HG02884 (cell line): ENCODE data around the gene TMEM62.
"Not testable (repeated sequence)": the region's sequence is repeated elsewhere in the genome, so short reads cannot be mapped to it uniquely, and the experiment has no call there.

Experiments used
- ATAC-seq: cut with Tn5 transposase; IDR thresholded peaks from one replicate; pipeline ENCODE4 v1.9.1; 2021; ENCODE audit warnings: mild to moderate bottlenecking, moderate library complexity; ENCODE audit not compliant: unreplicated experiment

TMEM62 gene

DNA sequence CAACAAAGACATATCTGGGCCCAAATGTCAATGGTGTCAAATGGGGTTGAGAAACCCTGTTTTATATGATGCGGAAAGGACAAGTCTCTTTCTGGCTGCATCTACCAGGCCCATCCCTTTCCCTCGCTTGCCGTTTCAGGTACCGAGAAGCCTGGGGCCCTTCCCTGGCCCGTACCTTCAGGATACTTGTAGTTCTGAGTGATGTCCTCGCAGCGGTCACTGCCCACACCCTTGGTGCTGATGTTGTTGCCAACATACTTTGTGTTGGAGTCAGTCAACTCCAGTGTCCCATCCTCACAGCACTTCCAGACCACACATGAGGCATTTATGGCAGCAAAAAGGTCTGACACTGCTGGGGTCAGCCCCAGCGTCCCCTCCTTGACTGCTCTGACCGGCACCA lies 73.6 kb downstream of the TMEM62 start:
- no peak for ATAC-seq

DNA sequence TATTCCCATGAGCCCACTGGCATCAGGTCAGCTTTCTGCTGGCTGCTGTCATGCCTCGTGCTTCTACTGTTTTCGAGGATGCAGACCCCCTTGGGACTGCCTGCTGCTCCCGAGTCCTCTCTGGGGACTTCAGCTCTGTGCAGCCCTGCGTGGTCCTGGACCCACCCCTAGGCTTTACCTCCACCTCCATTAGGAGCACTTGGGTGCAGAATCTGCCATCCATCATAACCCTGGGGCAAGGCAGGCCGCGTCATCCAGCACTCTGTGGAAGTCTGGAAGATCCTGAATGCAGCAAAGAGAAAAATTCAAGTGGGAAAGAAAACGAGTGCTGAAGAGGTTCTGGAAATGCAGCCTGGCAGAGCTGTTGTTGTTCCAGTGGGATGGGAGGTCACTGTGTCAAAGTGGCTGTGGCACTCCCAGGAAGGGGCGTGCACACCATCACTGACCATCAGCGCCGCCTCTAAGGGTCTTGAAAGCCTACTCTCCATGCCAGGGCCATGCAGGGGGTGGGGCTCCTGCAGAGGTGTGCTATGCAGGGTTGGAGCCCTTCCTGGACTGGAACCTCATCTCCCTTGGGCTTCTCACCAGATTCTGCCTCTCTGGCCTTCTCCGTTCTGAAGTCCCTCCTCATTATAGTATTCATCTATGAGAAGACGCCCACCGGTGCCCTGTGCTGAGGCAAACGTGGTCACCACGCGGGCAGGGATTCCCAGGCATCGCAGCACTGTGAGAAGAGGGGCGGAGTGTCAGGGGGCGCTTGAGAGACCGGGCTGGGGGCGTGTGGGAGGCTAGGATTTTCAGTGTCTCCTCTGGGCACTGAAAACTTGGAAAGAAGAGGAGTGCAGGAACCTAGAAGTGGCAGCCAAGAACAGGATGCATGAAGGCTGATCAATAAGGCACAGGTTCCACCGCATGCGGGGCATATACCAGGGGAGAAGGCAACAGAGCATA lies 74.9 kb downstream of the TMEM62 start:
- ATAC-seq, result no peak

DNA sequence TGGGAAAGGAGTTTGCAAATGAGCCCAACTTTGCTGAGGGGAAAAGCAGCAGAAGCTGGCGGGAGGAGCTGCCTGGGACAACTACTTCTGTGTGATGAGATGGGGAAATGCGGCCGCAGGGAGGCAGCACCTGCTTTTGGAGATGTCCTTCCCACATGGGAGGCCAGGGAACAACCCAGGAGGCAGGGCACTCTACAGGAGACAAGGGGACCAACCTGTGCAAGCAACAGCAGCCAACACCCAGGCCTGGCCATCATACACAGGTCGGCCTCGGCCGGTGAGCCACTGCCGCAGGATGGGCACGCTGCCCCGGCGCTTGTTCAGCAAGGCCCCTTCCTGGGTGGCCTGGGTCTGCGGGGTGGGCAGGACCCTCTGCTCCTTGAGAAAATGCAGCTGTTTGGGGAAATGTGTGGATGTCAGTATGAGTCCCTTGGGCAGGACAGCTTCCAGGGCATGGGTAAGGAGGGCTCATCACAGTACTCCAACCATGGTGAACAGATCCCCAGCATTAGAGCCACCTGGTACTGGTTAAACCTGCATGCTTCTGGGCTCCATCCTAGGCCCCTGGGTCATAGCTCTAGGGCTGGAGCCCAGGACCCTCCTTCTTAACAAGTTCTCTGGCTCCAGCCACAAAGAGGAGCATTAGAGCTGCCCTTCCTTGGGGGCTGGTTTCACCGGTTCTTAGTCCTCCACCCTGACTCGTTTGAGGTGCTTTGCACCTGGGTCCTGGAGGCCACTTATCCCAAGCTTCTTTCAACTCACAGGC lies 75.9 kb downstream of the TMEM62 start:
- no peak for ATAC-seq

DNA sequence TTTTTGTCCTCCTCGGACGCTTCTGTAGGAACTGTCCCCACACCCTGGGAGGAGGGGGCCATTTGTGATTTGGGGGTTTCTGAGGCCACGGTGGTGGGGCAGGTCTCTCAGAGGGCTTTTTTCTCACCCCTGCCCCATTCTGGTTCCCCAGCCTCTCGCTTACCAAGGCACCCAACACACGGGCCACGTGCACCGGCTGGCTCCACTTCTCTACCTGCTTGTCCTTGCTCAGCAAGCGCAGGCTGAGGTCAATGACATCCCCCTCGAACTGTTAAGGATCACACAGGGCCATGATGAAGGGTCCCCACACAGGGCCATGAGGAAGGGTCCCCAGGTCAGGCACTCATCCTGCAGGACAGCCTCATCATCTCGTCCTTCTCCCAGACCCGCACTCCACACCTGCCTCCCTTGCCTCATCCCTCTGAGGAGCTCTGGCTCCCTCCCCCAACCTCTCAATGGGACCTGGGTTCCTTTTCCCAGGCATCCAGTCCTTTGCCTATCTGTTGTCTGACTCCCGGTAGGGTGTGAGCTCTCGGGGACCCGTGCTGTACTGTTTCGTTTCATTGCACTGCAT lies 76.9 kb downstream of the TMEM62 start:
- no peak for ATAC-seq

DNA sequence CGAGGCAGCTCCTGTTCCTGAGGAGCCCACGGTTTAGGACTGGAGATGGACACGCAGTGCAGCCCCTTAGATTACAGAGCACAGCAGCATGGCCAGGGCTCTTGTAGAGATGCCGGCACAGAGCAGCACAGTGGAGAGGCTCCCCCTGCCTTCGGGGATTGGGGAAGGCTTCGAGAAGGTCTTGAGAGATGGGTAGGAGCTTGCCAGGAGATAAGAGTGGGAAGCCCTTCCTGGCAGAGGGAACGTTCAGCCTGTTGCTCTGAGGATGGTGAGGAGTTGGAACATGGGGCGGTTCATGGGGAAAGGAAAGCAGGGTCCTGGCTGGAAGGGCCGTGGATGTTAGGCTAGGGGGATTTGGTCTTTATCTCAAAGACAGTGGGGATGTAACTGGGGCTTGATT lies 77.4 kb downstream of the TMEM62 start:
- ATAC-seq, result no peak

DNA sequence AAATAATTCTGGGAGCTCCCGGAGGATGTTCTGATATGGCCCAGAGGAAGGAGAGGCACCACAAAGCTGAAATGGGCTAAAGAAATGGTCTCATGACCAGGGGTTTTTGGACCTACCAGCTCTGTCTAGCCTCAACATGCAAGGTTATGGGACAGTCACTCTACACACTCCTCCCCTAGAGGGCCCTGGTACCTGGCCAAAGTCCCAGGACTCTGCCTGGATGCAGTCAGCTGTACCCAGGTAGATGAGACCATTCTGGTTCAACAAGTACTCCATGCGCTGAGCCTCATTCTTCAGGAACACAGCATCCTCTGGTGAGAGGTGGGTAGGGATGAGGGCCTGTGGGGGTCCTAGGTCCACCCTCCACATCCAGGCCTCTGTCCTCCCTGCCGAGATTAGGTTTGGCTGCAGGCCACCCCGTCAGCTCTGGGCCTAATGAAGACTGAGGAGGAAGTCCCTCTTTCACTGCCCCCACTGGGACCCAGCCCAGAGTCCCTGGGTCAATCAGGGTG lies 77.9 kb downstream of the TMEM62 start:
- ATAC-seq, result no peak

DNA sequence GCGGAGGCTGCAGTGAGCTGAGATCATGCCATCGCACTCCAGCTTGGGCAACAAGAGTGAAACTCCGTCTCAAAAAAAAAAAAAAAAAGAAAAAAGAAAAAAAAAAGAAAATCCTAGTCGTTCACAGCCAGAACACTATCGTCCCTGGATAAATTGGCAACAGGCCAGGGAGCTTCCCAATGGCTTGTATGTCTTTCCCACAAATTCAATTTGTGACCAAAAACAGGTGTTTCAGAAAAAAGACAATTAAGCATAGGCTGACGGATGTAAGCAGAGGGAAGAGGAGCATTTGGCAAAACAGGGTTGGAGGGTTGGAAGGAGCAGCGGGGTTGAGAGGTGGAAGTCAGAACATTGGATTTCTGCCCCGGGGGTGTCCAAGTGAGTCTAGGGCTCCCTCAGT lies 78.9 kb downstream of the TMEM62 start:
- ATAC-seq, result no peak

DNA sequence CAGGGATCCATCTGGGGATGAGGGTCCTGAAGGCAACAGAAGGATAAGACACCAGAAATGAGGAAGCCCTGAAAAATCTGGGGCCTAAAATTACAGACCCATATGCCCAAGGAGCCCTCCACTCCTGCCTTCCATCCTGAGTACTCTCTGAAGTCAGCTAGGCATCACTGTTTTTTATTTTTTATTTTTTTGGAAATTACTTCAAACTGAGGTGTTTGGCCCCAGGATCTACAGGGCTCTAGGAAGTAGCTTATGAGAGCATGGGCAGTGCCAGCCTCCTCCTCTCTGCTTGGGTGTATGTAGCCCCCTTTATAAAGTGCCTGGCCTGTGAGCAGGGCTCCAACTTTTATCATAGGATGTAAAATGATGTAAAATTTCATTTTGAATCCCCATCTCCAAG lies 79.6 kb downstream of the TMEM62 start:
- ATAC-seq, result no peak

DNA sequence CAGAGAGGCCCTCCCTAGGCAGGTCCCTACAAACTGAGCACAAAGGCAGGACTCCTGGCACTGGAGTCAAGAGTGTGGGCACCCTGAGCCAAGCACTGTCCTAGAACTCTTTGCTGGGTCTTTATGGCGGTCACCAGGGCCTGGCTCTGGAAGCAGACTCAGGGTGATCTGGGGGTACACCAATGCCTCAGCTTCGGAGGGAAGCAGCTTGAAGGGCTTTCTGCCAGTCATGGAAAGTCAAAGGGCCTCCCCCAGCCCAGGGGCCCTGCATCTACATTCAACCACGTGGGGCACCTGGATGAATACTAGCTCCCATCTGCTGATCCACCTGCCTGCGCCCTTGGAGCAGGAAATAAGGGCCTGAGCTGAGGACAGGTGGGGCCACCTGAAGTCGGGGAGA lies 80.1 kb downstream of the TMEM62 start:
- ATAC-seq, result no peak

DNA sequence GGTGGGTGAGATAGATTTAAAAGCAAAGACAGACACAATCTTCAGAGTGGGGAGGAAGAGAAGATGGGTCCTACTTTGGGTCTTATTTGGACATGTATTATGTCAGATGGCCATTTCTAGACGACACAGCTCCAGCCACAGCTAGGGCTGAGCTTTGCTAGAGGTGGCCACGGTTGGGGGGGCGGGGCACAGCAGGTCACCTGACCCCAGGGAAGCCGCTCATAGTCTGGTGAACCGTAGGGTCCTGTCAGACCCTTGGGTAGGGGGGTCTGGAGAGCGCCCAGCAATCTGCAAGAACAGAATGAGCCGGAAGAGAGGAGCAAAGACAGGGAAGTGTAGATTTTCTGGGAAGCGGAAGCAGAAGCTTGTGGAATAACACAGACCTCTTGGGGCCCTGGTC lies 80.8 kb downstream of the TMEM62 start:
- ATAC-seq, result no peak

DNA sequence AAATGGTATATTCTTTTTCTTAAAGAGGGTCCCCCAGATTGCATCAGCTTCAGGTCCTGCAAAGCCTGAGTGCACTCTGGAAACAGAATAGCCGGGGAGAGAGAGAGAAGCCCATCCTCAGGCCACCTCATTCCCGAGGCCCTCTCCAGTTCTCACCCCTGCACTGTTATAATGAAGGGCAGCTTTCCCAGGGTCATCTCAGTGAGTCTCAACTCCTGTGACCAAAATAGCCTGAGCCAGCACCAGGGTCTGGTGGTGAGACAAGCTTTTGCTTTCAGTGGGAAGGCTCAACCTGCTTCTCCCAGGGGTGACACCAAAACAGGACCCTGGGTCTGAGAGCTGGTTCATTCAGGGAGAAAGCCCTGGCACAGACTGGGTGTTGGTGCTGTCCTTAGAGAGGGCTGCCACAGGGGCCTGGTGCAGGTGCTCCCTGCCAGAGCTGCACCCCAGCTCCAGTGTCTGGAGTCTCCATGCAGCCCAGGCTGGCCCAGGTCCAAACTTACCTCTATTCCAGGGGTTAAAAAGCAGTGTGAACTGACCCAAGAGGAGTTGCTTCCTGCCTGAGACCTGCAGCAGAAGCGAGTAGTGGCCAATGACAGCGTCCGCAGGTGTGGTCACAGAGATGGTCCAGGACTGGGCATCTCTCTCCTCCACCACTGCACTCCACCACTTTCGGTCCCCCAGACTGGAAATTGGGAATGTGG lies 81.4 kb downstream of the TMEM62 start:
- ATAC-seq, result no peak

DNA sequence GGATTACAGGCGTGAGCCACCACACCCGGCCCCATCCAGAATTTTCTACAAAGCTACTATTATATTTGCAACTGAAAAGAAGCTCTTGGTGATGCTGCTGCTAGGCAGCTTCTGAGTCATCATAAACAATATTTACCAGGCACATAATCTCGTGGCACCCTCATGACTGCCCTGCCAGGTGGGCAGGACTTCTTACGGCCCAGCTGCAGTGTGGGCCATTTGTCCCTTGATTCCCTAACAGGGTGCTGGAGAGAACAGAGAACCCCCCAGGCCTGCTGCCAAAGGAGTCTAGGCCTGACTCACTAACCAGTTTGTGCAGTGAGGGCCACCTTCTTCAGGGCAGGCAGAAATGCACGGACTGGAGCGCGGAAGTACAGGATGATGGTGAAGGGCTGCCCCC lies 82.6 kb downstream of the TMEM62 start:
- ATAC-seq, result no peak

DNA sequence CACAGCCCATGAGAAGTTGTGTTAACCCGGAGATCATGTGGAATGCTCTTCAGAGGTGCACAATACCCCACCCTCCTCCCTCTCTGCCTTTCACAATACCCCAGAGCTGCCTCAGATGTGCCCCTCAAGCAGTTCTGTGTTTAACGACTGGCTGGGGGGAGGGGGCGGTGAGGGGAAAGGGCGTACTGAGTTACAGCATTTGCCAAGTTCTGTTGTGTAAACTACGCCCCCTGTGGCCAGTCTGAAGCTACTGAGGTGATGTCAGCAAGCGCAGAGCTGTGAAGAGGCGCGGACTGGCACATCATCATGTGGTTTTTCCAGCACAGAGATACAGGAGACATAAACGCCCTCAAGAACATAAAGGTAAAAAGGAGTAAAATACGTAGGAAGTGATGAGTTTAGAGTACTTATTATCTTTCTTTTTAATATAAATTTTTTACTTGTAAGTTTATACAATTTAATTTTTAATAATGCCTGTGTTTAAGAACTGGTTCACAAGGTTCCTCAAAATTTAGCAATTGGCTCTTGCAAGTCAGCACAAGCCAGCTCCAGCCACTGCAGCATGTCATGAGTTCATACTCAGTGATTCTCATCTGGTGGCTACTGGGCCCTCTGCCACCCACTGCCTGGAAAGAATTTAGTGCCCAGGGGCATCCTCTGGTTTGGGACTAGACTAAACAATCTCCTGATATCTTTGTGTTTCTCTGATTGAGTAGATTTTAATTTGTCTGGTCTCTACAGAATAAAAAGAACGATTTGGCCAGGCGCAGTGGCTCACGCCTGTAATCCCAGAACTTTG lies 85.7 kb downstream of the TMEM62 start:
- ATAC-seq, result no peak

DNA sequence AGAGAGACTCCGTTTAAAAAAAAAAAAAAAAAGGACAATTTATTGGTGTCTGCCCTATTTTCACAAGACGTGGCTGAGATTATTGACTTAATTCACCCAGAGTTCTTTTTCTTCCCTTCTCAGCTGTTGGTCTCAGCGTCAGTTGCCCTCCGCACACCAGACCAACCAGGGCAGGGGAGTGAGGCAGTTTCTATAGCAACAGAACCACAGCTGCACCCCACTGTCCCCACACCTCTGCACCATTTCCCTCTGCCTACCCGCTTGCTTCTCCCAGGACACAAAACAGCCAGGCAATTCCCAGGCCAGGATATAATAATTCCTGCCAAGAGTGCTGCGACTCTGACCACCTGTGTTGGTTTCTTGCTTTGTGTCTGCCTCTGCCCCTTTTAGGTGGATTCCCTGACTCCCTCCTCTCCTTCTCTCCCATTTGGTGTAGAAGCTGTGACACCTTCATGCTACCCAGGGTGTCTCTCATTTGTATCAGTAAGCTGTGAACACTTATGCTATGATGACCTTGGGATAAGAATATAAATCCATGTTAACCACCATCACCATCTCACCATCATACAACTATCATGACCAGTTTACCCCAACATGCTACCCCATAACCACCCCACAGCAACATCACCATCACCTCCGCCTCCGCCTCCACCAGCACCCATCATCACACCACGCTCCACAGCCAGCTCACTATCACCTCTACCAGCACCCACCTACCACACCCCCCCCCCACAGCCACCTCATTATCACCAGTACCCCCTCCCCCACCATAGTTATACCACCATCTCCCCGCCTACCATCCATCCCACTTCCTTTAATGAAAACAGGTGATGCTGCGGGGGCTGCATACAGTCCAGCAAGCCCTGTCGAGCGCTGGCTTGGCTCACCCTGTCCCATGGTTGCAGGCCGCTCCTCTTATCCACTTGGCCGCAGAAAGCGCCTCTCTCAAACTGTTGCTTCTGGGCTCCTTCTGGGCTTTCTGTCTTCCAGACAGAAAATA lies 86.8 kb downstream of the TMEM62 start:
- no peak for ATAC-seq

DNA sequence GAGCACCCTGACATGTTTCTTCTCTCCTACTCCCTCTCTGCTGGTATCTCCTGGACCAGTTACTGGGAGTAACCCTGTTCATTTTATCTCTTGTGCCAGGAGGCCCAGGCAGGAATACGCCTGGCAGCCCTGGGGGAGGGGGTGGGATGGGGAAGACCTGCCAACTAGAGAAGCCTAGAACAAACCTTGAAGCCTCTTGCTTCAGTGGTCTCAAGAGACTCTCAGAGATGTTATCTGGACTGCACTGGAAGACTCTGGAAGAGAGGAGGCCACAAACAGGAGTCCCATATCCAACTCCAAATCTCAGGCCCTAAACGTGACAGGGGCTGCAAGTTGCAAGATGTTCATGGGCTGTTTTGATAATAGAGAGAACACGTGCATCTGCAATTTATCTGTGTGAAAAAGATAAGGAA lies 87.6 kb downstream of the TMEM62 start, which contains the start of gene EPB42:
EPB42 (minus strand) TSS at position 28 of the 413 bp plus-strand sequence. CDS start 193 bp downstream, outside the sequence.
- no peak for ATAC-seq

DNA sequence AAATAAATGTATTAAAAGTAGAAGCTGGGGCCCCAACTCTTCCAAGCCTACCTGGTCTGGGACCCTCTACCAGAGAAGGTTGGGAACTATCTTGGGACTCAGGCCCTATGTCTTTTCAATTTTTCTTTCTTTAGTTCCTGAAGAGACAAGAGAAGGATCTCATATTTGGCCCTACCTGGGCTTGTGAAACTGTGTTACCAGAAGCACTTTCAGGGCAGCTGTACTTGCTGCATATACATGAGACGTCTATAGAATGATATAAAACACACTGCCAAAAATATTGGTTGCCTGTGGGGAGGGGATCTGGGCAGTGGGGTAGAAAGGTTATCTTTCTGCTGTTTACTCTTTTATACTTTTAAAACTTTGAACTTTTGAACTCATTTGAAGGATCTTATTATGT lies 88.0 kb downstream of the TMEM62 start:
- no peak for ATAC-seq

DNA sequence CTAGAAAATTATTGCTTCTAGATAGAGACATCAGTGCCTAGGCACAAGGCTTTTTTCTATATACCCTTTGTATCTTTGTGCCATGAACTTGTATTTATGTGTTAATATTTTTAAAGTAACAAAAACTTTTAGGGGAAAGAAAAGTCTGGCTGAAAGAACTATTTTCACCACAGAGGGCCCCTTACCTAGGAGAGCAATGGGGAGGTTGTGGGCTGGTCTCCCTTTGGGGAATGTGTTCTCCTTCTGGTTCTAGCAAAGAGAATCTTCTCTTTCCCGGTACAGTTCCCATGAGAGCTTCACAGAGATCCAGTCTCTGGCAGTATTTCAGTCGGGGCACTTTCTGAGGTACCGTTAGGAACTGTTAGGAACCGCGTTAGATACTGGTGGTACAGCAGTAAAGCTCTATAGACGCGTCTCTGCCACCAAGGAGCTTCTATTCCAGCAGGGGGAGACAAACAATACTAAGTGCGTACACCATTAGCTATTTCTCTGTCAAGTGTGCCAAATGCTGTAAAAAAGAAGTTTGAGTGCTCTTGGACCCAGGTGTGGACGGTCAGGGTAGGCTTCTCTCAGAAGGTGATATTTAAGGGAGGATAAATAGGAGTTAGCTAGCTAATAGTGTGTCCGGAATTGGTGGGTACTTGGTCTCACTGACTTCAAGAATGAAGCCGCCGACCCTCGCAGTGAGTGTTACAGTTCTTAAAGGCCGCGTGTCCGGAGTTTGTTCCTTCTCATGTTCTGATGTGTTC lies 92.0 kb downstream of the TMEM62 start:
- ATAC-seq, result no peak

DNA sequence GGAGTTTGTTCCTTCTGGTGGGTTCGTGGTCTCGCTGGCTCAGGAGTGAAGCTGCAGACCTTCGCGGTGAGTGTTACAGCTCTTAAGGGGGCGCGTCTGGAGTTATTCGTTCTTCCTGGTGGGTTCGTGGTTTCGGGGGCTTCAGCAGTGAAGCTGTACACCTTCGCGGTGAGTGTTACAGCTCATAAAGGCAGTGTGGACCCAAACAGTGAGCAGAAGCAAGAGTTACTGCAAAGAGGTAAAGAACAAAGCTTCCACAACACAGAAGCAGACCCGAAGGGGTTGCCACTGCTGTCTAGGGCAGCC lies 92.5 kb downstream of the TMEM62 start:
- not testable (repeated sequence) for ATAC-seq
